Ishikawa (cell line): Measurements from ENCODE around the gene HIVEP1.

ENCODE experiments used
- CEBPB ChIP-seq: IDR thresholded peaks from 2 replicates; pipeline ENCODE4 v1.6.1; 2012
- EGR1 ChIP-seq: IDR thresholded peaks from 2 replicates; pipeline ENCODE4 v1.6.1; 2012
- EP300 ChIP-seq: IDR thresholded peaks from 2 replicates; pipeline ENCODE4 v1.6.1; 2012; ENCODE audit warnings: borderline replicate concordance
- NFIC ChIP-seq: IDR thresholded peaks from 2 replicates; pipeline ENCODE4 v1.6.1; 2012
- TCF12 ChIP-seq: IDR thresholded peaks from 2 replicates; pipeline ENCODE4 v1.6.1; 2012; ENCODE audit warnings: low read depth
- YY1 ChIP-seq: IDR thresholded peaks from 2 replicates; pipeline ENCODE4 v1.6.1; 2012; ENCODE audit warnings: low read depth
- TF ChIP-seq, protein P1 (sequence below): IDR thresholded peaks from 2 replicates; pipeline ENCODE4 v1.6.1; 2012; ENCODE audit warnings: low read depth, mild to moderate bottlenecking

DNA sequence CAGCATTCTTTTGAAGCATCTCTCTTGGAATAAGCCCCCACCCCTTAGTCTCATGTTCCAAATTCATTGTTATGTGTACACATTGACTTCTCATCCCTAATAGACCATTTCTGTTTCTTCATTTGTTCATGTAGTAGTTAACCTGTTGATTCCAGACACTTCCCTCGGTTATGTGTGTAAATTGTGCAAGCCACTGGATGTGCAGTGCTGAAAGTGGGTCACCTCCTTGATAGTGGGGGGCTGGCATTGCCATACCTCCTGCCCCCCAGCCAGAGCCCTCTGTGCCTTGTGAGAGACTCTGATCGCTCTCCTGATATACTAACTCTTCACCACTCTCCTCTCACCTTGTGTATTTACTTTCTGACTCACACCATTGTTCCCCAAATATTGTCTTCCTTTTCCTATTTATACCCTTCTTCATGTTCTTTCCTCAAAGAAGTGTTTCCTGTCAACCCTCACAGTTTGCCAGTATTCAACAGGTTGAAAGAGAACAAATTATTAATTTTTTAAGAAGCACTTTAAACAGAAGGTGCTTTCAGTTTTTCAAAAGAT is 59.0 kb downstream of the HIVEP1 start:
- TF ChIP-seq EGR1: no peak
- TF ChIP-seq TCF12: no peak
- no peak for TF ChIP-seq NFIC
- TF ChIP-seq CEBPB: no peak
- TF ChIP-seq YY1: no peak
- TF ChIP-seq EP300: no peak
- TF ChIP-seq, protein P1, sequence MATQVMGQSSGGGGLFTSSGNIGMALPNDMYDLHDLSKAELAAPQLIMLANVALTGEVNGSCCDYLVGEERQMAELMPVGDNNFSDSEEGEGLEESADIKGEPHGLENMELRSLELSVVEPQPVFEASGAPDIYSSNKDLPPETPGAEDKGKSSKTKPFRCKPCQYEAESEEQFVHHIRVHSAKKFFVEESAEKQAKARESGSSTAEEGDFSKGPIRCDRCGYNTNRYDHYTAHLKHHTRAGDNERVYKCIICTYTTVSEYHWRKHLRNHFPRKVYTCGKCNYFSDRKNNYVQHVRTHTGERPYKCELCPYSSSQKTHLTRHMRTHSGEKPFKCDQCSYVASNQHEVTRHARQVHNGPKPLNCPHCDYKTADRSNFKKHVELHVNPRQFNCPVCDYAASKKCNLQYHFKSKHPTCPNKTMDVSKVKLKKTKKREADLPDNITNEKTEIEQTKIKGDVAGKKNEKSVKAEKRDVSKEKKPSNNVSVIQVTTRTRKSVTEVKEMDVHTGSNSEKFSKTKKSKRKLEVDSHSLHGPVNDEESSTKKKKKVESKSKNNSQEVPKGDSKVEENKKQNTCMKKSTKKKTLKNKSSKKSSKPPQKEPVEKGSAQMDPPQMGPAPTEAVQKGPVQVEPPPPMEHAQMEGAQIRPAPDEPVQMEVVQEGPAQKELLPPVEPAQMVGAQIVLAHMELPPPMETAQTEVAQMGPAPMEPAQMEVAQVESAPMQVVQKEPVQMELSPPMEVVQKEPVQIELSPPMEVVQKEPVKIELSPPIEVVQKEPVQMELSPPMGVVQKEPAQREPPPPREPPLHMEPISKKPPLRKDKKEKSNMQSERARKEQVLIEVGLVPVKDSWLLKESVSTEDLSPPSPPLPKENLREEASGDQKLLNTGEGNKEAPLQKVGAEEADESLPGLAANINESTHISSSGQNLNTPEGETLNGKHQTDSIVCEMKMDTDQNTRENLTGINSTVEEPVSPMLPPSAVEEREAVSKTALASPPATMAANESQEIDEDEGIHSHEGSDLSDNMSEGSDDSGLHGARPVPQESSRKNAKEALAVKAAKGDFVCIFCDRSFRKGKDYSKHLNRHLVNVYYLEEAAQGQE: no peak
